Smooth muscle cell (in vitro differentiated cells): ENCODE results near the gene SRSF1. TPM values are rescaled to one million over a fixed set of nuclear protein-coding genes. Genes with fewer than 3 reads are reported as not detected.

Experiments used
- DNase-seq: peaks from one replicate; lab custom pipeline; 2025; ENCODE audit not compliant: unreplicated experiment; lab: John Stamatoyannopoulos, UW
- H2AFZ ChIP-seq: fragments of 200-600 bp; sonication (generic); 2 replicates; pipeline ENCODE4 v1.6.0; 2016; ENCODE audit warnings: antibody characterized with exemption, low read depth, mild to moderate bottlenecking
- H3F3A ChIP-seq: fragments of 200-600 bp; sonication (generic); 2 replicates; pipeline ENCODE4 v1.6.0; 2017; ENCODE audit warnings: antibody characterized with exemption, low read depth
- H3K27ac ChIP-seq: fragments of 200-600 bp; sonication (generic); 2 replicates; pipeline ENCODE4 v1.5.1; 2016; ENCODE audit warnings: low read depth, mild to moderate bottlenecking
- H3K27me3 ChIP-seq: fragments of 200-600 bp; sonication (generic); 2 replicates; pipeline ENCODE4 v1.6.1; 2016; ENCODE audit warnings: low read depth, mild to moderate bottlenecking
- H3K36me3 ChIP-seq: fragments of 200-600 bp; sonication (generic); 2 replicates; pipeline ENCODE4 v1.5.1; 2016; ENCODE audit warnings: low read depth
- H3K4me1 ChIP-seq: fragments of 200-600 bp; sonication (generic); 2 replicates; pipeline ENCODE4 v1.5.1; 2016; ENCODE audit warnings: low read depth
- H3K4me2 ChIP-seq: fragments of 200-600 bp; sonication (generic); 2 replicates; pipeline ENCODE4 v1.6.0; 2016; ENCODE audit warnings: mild to moderate bottlenecking
- H3K4me3 ChIP-seq: fragments of 200-600 bp; sonication (generic); 2 replicates; pipeline ENCODE4 v1.5.1; 2016; ENCODE audit warnings: mild to moderate bottlenecking
- H3K79me2 ChIP-seq: fragments of 200-600 bp; sonication (generic); 2 replicates; pipeline ENCODE4 v1.6.0; 2016; ENCODE audit warnings: low read depth, mild to moderate bottlenecking
- H3K9ac ChIP-seq: fragments of 200-600 bp; sonication (generic); 2 replicates; pipeline ENCODE4 v1.6.0; 2016; ENCODE audit warnings: low read depth
- H3K9me3 ChIP-seq: fragments of 200-600 bp; sonication (generic); replicated peaks from 2 replicates; pipeline ENCODE4 v1.5.1; 2016; ENCODE audit warnings: low read depth
- H4K20me1 ChIP-seq: fragments of 200-600 bp; sonication (generic); 2 replicates; pipeline ENCODE4 v1.6.0; 2016; ENCODE audit warnings: low read depth
- WGBS: methylation state at CpG from one replicate; pipeline ENCODE4 v1.1.7; 2016; ENCODE audit warnings: low lambda C conversion rate; 5-methylcytosine and 5-hydroxymethylcytosine counted together
- polyA plus RNA-seq: library from polyadenylated mRNA; unstranded; fragments of >200 nt; fragmentation: Nextera tagmentation; extraction: Ambion mirVana; gene quantifications from 2 replicates; pipeline ENCODE4 v1.2.1, GENCODE V29; 2016
- total RNA-seq: library from RNA; depleted of rRNA; stranded (reverse); fragments of >200 nt; gene quantifications from 2 replicates; pipeline ENCODE4 v1.2.3, GENCODE V29; 2014
- TF ChIP-seq, protein P1 (sequence below): fragments of 200-600 bp; sonication (generic); IDR thresholded peaks from 2 replicates; pipeline ENCODE4 v1.5.1; 2017; ENCODE audit warnings: borderline replicate concordance, mild to moderate bottlenecking, antibody characterized with exemption; ENCODE audit not compliant: insufficient read depth, poor library complexity, severe bottlenecking

Gene SRSF1
- total and polyA plus RNA-seq, 2 experiments from 2014 or later = 57.9 to 200 TPM

DNA sequence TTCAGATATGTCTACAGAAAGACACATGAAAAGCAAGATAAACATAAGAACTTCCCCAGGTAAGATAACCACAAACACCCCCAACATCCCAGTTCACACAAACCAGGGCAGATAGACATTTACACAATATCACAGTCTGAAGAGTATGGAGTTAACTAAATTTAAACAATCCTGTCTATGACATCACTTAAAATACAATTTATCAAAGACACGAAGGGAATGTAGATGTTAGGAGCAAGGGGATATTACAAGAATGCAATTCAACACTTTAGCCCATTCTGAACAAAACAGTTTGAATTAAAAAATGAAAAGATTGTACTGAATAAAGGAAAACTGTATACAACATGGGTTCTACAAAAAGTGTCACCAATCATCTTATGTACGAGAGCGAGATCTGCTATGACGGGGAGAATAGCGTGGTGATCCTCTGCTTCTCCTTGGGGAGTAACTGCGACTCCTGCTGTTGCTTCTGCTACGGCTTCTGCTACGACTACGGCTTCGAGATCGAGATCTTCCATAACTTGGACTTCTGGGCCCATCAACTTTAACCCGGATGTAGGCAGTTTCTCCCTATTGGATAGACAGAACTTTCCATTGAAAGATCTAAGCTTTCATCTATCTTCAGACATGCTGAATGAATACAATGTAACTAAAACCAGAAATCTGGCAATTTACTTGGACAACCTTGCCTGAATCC is 1.9 kb downstream of the SRSF1 start:
- WGBS = 50% methylated on average over 12 of the region's 12 CpGs
- H3K9ac ChIP-seq = peak overlapping the region; percentile 97

DNA sequence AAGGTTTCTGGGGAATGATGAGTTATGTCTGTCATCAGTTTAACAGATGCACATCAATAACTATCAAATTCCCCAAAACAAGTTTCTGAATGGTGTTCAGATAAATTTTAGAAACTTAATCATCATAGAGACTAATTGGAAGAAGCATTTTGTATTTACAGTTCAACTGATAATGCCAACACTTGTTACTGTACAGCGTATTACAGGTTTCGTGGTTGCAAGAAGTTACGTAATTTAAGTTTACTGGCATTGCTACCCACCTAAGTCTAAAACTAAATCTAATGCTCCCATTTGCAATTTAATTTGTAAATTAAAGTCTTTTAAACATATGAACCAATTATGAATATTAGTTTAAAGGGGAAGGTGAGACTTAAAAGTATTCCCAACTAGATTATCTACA is 3.0 kb downstream of the SRSF1 start:
- Histone ChIP-seq H3K4me3 (no peak overlapping the region), H3K4me1 (peaks cover 32% of the 10 kb centered on the region), H2AFZ (no peak overlapping the region), H3F3A (peaks cover 34% of the 10 kb centered on the region), H3K27me3 (no peaks in the 10 kb centered on the region), H3K4me2 (peak overlapping the region; percentile 94), H3K27ac (peak overlapping the region; percentile 10), H3K9ac (no peak overlapping the region), H4K20me1 (peaks cover 74% of the 10 kb centered on the region), H3K9me3 (no peaks in the 10 kb centered on the region), H3K79me2 (peaks cover 48% of the 10 kb centered on the region), H3K36me3 (peaks cover 6% of the 10 kb centered on the region)
- 92% methylated on average over 3 of the region's 3 CpGs for WGBS
- no peak for DNase-seq
- TF ChIP-seq, protein P1, sequence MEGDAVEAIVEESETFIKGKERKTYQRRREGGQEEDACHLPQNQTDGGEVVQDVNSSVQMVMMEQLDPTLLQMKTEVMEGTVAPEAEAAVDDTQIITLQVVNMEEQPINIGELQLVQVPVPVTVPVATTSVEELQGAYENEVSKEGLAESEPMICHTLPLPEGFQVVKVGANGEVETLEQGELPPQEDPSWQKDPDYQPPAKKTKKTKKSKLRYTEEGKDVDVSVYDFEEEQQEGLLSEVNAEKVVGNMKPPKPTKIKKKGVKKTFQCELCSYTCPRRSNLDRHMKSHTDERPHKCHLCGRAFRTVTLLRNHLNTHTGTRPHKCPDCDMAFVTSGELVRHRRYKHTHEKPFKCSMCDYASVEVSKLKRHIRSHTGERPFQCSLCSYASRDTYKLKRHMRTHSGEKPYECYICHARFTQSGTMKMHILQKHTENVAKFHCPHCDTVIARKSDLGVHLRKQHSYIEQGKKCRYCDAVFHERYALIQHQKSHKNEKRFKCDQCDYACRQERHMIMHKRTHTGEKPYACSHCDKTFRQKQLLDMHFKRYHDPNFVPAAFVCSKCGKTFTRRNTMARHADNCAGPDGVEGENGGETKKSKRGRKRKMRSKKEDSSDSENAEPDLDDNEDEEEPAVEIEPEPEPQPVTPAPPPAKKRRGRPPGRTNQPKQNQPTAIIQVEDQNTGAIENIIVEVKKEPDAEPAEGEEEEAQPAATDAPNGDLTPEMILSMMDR = no peak

More for the DNA sequence above, 1.9 kb downstream of the SRSF1 start:
- TF ChIP-seq, protein P1 = no peak
- Histone ChIP-seq H3K4me3 (peak overlapping the region; percentile 93), H3K27ac (peak overlapping the region; percentile 97), H3K4me1 (peaks cover 32% of the 10 kb centered on the region), H3K36me3 (peaks cover 6% of the 10 kb centered on the region), H3K79me2 (peaks cover 48% of the 10 kb centered on the region), H3K9me3 (no peaks in the 10 kb centered on the region), H4K20me1 (peaks cover 64% of the 10 kb centered on the region), H3K27me3 (no peaks in the 10 kb centered on the region), H3K4me2 (peak overlapping the region; percentile 94), H3F3A (peaks cover 30% of the 10 kb centered on the region), H2AFZ (no peak overlapping the region)
- DNase-seq = no peak

DNA sequence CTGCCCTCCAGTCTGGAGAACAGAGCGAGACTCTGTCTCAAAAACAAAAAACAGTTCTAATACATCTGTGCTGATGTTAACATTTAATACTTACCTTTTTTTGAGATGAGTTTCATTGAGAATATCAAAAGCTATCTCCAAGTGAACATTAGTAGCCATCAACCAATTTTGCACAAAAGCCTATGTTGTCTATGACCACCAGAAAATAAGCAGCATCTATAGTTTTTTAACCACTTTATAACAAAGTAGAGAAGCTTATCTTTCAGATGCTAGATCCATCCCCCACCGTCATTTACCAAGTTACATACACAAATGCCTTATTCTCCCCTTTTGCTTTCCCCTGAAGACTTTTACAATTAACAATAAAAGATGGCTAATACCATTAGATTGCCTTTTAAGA is 4.1 kb downstream of the SRSF1 start:
- no peak for DNase-seq
- H2AFZ ChIP-seq = no peak overlapping the region
- peaks cover 40% of the 10 kb centered on the region for H3F3A ChIP-seq
- H3K9ac ChIP-seq = no peak overlapping the region
- H3K27me3 ChIP-seq = no peaks in the 10 kb centered on the region
- H3K27ac ChIP-seq = peak overlapping the region; percentile 10
- TF ChIP-seq, protein P1 = no peak
- H3K4me3 ChIP-seq = no peak overlapping the region
- H3K36me3 ChIP-seq = peaks cover 6% of the 10 kb centered on the region
- peaks cover 76% of the 10 kb centered on the region for H4K20me1 ChIP-seq
- WGBS = 92% methylated on average over 2 of the region's 2 CpGs
- H3K4me1 ChIP-seq = peaks cover 30% of the 10 kb centered on the region
- no peaks in the 10 kb centered on the region for H3K9me3 ChIP-seq
- H3K79me2 ChIP-seq = peaks cover 48% of the 10 kb centered on the region
- no peak overlapping the region for H3K4me2 ChIP-seq
